ENCODE measurements around the gene RIC8B.

Gene RIC8B

DNA sequence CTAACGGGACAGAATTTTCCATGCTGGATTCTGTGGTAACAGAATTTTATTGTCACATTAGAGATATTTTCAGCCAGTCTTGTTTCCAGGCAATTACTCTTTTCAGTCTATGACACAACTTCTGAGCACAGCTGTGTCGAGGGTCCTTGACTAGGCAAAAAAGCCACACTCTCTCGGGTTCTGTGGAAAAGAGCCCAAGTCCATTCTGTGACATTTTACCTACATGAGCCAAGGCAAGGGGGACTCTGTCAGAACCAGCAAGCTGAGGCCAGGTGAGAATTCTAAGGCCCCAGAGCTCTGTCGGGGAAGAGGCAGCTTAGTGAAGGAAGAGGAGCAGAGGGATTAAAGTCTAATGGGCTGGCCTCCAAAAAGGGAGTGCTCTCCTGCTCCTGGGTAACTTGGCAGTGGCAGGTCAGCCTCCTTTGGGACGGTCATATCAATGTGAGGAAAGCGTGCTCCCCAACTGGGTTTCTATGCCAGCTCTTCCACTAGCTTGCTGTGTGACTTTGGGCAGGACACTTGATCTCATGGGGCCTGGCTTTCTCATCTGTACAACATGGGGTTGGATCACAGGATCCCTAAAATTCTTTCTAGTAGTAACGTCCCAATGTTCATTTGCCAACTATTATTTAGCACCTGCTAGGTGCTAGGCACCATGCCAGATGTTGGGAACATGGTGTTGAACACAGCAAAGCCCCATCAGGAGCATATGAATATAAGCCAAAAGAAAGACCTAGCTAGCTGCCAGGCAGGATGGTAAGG, 16.0 kb upstream of the RIC8B start:
- DNase-seq, result no peak

DNA sequence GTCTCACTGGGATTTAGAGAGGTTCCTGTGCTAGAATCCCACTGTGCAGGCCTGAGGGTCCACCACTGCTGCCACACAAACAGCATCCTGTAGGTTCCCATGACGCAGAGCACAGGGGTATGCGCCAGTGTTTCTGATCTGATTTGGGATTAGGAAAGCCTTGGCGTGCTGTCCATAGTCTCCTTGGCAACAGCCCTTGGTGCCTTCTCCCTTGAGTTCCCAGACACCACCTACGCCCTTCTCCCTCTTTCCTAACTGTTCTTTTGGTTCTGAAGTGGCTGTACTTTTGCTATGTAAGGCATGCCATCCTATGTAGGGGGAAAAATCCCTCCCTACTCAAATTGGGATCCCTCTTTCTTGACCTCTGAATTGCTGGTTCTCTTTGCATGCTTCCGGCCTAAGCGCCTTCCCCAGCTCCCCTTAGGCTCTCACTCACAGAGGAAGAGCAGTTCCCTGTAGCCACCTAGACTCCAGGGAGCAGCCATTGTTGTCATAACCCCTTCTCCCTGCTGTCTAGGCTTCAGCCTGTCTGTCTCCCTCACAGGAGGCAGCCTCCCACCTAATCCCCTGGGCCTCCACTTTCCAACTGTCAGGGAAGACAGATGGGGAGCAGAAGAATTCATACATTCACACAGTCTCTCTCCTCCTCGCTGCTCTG, 14.8 kb upstream of the RIC8B start:
- DNase-seq, result no peak

DNA sequence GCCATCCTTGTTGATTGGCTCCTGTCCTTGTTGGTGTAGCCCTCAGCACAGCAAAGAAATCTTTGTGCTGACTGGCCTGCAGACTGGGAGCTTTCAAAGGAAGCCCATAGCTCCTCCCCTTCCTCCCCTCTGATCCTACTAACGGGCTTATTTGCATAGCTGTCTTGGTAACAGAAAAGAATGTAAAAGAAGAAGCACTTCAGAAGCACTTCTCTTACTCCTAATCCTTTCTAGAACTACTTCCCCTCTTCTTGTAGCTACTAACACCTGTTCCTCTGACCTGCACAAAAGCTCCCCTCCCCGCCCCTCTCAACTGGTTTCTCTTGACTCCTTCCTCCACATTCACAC, 14.3 kb upstream of the RIC8B start:
- DNase-seq, result no peak

DNA sequence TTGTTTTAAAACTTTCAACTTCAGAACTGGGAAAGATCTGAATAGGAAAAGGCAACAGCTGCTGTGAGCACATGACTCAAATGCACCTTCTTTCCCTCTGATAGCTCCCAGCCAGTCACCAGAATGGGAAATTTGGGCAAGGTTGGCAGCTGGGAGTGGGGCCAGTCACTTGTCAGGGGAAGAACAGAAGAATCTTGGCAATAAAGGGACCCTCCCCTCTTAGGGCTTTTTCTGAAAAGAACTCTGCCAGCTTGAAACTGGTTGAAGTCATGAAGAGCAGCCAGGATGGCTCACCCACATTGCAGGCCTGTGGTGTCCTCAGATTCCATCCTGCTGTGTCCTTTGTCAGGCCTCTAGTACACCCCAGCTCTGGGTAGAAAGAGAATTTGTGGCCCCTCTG, 10.3 kb upstream of the RIC8B start:
- DNase-seq, result no peak

DNA sequence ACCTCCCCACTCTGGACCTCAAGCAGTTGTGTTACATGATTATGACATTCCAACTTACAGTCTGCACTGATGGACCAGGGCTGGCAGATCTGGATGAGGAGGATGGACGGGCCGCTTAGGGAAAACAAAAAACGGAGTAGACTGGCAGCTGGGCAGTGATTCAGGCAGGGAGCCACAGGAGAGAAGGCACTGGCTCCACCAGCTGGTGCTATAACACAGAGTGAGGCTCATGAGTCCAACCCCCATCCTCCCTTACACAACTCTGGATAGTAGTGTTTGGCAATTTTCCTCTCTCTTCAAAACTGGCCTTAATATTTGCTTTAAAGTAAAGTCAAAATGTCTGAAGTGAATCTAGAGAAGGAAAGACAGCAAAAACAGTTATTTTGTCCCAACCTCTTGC, 9.7 kb upstream of the RIC8B start:
- no peak for DNase-seq

DNA sequence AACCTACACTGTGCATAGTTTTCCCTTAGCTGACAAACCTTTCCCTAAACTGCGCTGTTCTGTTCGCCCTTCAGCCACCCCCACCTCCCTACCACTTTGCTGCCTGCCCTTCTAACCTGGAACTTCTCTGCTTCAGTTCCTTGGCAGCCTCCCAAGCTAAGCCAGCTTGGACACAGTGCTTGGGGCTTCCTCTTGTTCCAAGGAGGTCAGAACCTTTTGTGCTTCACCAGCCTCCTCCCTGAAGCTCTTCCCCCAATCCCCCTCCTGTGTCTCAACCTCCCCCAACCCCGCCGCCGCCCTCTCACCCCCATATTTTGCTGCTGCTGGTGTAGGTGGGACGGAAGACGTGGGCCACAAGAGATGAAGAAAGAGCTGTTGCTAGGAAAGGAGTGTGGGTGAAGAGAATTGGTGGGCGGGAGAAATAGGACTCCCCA, 8.1 kb upstream of the RIC8B start:
- DNase-seq, result no peak

DNA sequence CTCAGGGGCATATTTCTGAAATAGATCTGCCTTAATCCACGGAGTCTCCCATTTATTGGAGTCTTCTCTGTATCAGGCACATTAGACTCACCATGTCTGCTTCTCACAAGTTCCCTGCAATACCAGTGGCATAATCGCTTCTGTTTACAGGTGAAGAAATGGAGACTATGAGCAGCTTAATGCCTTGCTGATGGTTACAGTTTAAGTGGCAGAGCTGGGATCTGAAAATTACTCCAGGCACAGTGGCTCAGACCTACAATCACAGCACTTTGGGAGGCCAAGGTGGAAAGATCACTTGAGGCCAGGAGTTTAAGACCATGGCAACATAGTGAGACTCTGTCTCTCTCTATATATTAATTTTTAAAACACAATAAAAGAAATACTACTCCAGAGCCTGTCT, 7.3 kb upstream of the RIC8B start:
- DNase-seq, result no peak

DNA sequence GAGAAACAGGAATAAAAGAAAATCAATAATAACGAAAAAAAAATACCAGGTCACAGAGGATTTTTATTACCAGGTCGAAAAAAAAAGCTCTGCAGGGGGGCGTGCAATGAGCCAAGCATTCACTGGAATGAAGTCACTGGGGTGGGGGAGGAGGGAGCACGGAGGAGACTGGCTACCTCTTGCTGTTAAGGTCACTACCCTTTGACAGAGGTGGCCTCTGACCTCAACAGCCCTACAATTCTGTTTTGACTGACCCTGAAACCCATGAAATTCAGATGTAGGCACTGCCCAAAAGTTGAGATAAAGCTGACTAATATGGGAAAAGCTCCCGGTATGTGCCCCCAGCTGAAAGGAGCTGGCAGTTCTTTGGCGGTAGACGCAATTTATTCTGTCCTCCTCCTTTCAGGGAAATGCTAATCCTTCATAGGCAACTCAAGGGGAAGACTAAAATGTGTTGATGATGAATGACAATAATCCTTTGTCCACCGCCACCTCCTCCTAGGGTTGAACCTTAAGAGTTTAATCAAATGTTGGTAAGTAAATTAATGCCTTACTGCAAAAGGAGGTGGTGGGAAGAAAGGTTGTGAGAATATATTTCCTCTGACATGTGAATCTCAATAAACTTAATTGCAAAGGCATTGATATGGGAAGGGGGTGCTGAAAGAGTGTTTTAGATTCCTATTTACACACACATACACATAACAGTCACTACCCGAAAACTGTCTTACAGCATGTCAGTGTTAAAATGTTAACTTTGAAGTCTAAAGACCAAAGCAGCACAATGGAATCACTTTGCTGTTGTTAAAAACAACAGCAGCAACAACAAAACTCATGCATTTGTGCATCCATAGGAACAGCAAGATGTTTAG, 6.3 kb upstream of the RIC8B start:
- no peak for DNase-seq

DNA sequence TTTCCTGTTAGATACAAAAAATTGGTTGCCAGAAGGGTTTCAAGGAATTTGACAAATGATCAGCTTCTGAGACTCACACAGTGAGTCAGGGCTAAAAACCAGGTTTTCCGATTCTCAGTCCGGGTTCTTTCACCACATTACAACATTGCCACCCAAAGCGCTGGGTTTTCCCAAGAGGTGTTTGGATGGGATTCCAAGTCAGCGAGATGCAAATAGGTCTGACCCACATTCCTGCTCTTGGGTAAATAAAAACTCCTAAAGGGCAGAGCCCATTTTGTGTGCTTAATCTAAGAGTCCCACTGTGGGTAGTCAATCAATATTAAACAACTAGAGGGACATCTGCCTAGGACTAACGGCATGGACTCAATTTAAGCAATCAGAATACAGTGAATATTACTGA, 5.4 kb upstream of the RIC8B start:
- DNase-seq, result no peak

DNA sequence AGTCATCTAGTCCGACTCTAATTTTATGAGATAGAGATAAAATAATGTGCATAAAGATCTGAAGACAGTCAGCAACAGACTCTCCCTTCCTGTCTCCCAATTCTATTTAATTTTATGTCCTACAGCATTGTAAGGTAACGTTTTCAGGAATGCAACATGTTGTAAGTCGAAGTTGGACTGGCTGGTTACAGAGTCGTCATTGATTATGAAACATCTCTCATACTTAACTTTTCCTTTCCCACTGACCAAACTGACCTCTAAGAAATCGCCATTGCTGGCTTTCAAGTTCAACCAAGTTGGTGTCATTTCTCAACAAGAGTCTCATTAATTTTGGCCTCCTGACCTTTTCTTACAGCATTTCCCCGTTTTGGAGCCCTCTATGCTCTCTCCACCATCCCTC, 4.9 kb upstream of the RIC8B start:
- DNase-seq, result no peak

DNA sequence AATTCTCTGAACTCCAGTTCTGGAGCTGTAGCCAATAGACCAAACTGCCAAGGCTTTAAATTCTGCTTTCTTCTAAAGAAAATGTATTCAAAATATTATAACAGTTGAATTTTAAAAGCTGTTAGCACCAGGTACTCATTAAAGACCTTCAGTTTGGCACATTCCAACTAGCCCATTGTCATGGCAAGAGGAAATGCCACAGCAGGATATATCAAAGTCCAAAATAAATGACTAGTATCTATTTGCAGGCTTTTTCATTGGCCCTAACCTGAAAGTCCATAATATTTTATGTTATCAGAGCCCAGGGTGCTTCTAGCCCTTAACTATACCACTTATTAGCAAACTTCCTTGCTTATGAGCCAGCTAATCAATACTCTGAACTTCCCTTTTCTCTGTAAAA, 3.1 kb upstream of the RIC8B start:
- no peak for DNase-seq

DNA sequence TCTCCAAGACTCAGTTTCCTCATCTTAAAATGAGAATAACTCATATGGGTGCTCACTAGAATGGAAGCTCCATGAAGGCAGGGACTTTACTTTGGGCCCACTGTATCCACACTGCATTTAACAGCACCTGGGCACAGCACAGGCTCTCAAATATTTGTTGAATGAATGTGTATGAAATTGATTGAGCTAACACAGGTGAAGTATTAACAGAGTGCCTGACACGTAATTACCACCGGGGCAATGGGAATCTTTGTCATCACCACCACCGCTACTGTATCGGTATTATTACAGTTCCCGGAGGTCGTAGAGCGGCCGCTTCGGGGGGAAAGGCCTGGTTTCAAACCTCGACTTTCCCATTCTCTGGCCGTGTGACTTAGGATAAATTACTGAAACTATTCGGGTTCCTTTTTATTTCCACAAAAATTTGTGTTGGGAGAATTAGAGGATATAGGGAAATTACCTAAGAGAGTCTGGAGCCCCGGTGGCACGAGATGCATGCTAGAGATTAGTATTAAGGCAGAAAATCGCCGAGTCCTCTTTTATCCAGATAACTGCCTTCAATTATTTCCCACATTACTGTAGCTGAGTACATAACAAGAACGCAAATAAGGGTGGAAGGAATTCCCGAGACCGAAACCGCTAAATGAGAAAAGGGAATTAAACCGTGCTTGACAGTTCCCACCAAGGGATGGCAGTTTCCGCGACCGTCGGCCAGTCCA, 1.0 kb upstream of the RIC8B start:
- no peak for DNase-seq

DNA sequence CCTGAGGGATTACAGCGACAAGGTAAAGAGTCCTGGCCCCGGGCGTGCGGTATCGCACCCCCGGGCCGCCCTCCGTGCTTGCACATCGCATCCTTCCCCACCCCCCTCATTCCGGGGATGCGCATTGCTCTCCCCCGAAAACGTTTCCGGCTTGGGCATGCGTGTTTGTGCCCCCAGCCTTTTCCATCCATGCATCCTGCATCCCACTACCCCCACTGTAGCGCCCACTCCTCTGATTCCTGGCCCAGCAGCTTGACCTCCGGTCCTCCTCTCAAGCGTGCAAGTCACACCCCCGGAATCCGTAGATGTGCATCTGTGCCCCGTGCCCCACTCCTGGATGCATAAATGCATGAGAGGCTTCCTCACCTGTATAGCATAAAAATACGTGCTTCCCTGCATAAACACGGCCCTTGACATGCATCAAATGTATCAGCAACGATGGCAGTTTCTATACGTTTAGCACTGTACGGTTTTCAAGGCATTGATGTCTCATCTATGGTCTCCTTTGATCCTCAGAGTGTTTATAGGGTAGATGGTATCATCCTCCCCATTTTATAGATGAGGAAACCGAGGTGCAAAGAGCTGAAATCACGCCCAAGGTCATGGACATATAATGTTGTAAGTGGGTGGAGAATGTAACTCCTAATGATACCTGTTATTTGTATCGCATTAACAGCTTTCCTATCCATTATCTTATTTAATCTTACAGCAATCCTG, 484 bp downstream of the RIC8B start:
- no peak for DNase-seq

DNA sequence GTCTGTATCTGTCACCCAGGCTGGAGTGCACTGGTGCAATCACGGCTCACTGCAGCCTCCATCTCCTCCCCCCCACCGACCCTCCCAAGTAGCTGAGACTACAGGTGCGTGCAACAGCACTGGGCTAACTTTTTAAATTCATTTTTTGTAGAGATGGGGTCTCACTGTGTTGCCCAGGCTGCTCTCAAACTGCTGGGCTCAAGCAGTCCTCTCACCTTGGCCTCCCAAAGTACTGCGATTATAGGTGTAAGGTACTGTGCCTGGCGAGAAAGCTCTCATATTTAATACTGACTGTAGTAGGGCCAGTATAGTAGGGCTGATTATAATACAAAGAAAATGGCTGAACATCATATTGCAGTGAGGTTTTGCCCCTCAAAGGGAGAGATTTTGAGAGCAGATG, 2.4 kb downstream of the RIC8B start:
- DNase-seq, result no peak

DNA sequence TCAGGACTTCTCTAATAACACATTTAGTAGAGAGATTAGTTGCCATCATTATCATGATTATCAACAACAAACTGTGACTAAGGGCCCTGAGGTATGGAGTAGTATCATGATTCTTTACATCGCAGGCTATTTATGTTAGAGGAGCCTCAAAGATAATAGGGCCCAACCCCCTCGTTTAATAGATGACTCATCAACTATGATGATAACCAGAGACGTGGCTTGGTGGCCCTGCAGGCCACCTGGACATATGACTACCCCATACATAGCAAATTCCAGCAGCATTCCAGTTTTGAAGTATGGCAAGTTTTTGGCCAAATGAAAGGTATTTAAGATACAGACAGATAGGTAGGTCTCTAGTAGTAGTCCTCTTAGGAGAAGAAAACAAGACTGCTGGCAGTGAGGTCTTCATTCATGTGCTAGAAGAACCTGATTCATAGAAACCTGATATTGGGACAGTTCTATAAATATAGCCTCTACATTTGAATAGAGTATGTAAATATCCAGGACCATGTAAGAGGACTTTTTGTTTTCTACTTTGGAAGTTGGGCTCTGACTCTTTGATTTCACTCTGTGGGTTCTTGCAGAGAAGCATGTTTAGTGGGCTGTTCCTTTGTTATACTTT, 5.6 kb downstream of the RIC8B start:
- DNase-seq, result no peak

DNA sequence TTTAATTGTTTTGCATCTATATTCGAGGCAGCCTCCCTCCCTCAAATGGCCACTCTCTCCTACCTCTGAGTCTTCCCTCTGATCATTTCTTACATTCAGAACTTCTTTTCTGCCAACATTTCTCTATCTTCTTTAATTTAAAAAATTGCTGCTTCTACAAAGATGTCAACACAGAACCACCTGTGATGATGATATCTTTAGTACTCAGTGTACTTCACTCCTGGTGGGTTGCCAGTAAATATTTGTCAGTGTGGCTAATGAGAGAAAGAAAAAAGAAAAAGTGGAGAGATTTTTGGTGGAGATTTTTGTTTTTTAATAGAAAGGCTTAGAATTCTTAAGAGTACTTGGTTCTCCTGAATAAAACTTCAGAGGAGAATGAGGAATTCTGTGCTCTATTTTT, 8.1 kb downstream of the RIC8B start:
- DNase-seq, result no peak

DNA sequence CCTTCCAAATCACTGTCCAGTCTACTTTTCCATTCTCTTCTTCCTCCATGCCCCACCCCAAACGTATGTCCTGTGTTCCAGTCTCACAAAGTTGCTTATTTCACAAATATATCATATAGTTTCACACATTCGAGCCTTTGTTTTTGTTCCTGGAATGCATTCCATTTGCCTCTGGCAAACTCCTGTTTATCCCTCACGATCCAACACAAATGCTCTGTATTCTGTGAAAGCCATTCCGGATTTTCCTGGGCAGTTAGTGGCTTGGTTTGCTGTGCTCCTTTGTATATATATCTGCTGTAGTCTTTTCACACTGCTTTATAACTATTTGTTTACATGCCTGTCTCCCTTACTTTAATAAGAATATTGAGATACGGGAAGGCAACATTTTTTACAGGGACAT, 9.0 kb downstream of the RIC8B start:
- no peak for DNase-seq

DNA sequence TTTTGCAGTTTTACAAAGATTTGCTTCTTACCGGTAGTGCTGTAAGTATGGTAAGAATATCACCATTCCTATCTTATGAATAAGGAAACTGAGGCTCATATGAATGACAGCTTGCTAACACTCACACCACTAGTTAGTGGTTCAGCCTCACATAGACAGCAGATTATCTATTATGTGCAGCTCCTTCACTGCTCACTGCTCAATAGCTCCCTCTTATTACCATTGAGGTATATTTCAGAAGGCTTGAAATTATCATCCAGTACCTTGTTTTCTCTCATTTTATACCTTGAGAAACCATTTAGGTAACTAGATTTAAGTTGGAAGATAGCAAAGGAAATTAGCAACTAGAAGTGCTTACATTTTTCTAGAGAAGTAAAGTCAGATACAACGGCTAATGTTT, 15.5 kb downstream of the RIC8B start:
- DNase-seq, result no peak

DNA sequence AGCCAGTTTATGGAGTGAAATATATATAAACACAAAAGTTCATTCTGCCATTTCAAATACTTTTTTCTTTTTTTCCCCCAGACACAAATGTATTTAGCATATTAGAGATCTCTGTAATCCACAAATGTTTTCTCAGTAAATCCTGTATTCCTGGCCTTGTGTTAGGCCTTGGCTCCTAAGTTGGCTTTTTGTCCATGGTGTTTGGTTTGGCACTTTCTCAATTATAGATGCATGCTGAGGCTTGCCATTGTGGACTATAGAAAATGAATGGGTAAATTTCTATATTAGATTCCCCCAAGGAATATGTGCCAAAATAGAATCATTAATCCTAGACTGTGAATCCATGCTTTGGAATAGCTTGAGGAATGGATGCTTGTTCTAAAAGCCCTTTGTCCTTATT, 17.0 kb downstream of the RIC8B start:
- DNase-seq, result no peak

DNA sequence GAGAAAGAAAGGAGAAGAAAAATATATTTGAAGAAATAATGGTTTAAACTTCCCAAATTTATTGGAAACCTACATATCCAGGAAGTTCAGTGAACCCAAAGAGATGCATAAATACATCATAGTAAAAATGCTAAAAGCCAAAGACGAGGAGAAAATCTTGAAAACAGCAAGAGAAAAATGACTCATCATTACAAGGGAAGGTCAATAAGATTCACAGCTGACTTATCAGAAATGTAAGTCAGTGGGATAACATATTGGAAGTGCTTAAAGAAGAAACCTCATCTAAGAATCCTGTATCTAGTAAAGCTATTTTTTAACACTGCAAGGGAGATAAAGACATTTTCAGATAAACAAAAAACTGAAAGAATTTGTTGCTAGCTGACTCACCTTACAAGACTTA, 19.9 kb downstream of the RIC8B start:
- DNase-seq, result no peak

DNA sequence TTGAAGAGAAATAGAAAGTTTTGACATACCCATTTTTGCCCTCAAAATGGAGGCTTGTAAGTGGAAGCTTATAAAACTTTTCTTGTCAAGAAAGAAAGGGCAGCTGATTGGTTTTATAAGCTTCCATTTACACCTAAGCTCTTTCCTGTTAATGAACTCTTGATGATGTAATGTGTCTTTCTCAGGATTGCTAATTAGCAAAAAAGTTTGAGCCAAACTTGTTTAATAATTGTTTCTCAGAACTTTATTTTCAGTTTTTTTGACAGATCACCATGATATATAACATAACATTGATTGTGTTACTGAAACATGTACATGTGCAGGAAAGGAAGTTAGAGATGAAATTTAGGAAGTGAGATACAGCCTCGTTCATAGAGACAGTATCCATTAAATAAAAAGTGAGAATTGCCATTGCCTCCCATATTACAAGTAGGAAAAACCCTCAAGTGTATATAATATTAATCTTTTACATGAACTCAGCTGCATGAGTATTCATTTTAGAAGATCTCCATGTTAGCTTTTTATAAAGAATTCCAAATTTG, 26.8 kb downstream of the RIC8B start:
- DNase-seq, result no peak

All from NCI-H510A (cell line).